Spleen (tissue), 7 donors: ENCODE measurements around the gene CCSER2.

Source experiments
- CTCF ChIP-seq, 11 experiments: fragments of 200-600 bp in 7 of 11; fragments of 450-650 bp in 4 of 11; sonication (generic) in 4 of 11; IDR thresholded peaks in 8 of 11; conservative IDR thresholded peaks in 3 of 11; 1 replicate in 7 of 11; 2 replicates in 4 of 11; pipeline versions ENCODE4 v1.4.0 to v1.8.0; 2016 to 2021; ENCODE audit warnings: antibody characterized with exemption in 11 of 11, inconsistent platforms in 4 of 11, mild to moderate bottlenecking in 1 of 11
- POLR2A ChIP-seq, 3 donors: fragments of 450-650 bp; IDR thresholded peaks; one replicate each; pipeline ENCODE4 v1.5.1; 2017; ENCODE audit warnings: antibody characterized with exemption in 3 of 3, mild to moderate bottlenecking in 1 of 3
- POLR2AphosphoS5 ChIP-seq, 3 donors: sonication (generic); formaldehyde crosslinking; IDR thresholded peaks; one replicate each; pipeline ENCODE4 v1.5.1; 2017; ENCODE audit warnings: antibody characterized with exemption in 3 of 3
- donor health status: DM: no; HTN: no; CAD: no; lungs with moderate emphysema.
- donor health status: DM: no; HTN: no; CAD: no.
- donor health status: DM: no; HTN: no; CAD: no.

- TF ChIP-seq CTCF (IDR thresholded peaks at IDR 0.05 in 8 of 11, conservative IDR thresholded peaks at IDR 0.05 in 3 of 11): no peak
- TF ChIP-seq POLR2AphosphoS5 (IDR thresholded peaks at IDR 0.05): no peak
- no peak for TF ChIP-seq POLR2A (IDR thresholded peaks at IDR 0.05)
Measured at GRCh38 chr10:84519235-84519634, 190.8 kb downstream of the CCSER2 start.
